Epithelial cell of proximal tubule (primary cell): ENCODE data around the gene USP6NL. TPM values are rescaled to one million over a fixed set of nuclear protein-coding genes. Genes with fewer than 3 reads are reported as not detected.
"Not testable (repeated sequence)": the region's sequence is repeated elsewhere in the genome, so short reads cannot be mapped to it uniquely, and the experiment has no call there.

Experiments used
- DNase-seq: peaks from one replicate; pipeline ENCODE4 v3.0.0-alpha.2; 2011; ENCODE audit warnings: low read depth
- H3K4me3 ChIP-seq: 2 replicates; pipeline ENCODE4 v1.5.1; 2011; ENCODE audit warnings: low read depth, mild to moderate bottlenecking, low read length
- CTCF ChIP-seq: conservative IDR thresholded peaks from 2 replicates; pipeline ENCODE4 v1.5.1; 2012; ENCODE audit warnings: low read depth, mild to moderate bottlenecking, low read length
- total RNA-seq: library from RNA; depleted of rRNA; stranded (reverse); fragments of >200 nt; gene quantifications from 2 replicates; pipeline ENCODE4 v1.2.3, GENCODE V29; 2015

The USP6NL gene
- total RNA-seq, 1 donor from 2014 or later = 14.7 TPM

GRCh38 chr10:11636697-11637303 is 25.4 kb upstream of the USP6NL start:
- H3K4me3 ChIP-seq = no peak overlapping the region
- no peak for DNase-seq
- no peak for TF ChIP-seq CTCF

GRCh38 chr10:11631890-11632587 is 20.6 kb upstream of the USP6NL start:
- no peak for DNase-seq
- no peak for TF ChIP-seq CTCF
- H3K4me3 ChIP-seq = peak overlapping the region; percentile 16

GRCh38 chr10:11631291-11631690 is 19.8 kb upstream of the USP6NL start:
- DNase-seq = no peak

GRCh38 chr10:11629731-11630130 is 18.3 kb upstream of the USP6NL start:
- no peak for TF ChIP-seq CTCF
- H3K4me3 ChIP-seq = no peak overlapping the region
- DNase-seq = no peak

More at GRCh38 chr10:11631291-11631690, 19.8 kb upstream of the USP6NL start:
- no peak for TF ChIP-seq CTCF
- no peak overlapping the region for H3K4me3 ChIP-seq

GRCh38 chr10:11627941-11628340 is 16.5 kb upstream of the USP6NL start:
- not testable (repeated sequence) for DNase-seq, H3K4me3 ChIP-seq

GRCh38 chr10:11626071-11626470 is 14.6 kb upstream of the USP6NL start:
- H3K4me3 ChIP-seq = no peak overlapping the region
- DNase-seq = no peak
- no peak for TF ChIP-seq CTCF

GRCh38 chr10:11625019-11625735 is 13.7 kb upstream of the USP6NL start:
- H3K4me3 ChIP-seq = no peak overlapping the region
- no peak for TF ChIP-seq CTCF
- no peak for DNase-seq
